Stimulated activated CD4-positive, alpha-beta T cell treated with anti-CD3 and anti-CD28 coated beads, Interleukin-15, amount 100 ng/mL, for 1 hour (primary cell): ENCODE results near the gene PTGR3.

Experiments used
- DNase-seq, 2 donors: peaks; one replicate each; pipeline ENCODE4 v3.0.0-alpha.2; 2020; ENCODE audit warnings: low read depth in 1 of 2, low spot score in 1 of 2

Gene PTGR3

GRCh38 chr18:75170916-75171315 lies 38.0 kb downstream of the PTGR3 start:
- no peak for DNase-seq

- no peak for DNase-seq
These were observed 38.7 kb downstream of the PTGR3 start for GRCh38 chr18:75170022-75170789.

- no peak for DNase-seq
These were observed 39.5 kb downstream of the PTGR3 start for GRCh38 chr18:75169411-75169810.

- no peak for DNase-seq
These were observed 40.3 kb downstream of the PTGR3 start for GRCh38 chr18:75168619-75169018.

GRCh38 chr18:75167759-75168618 lies 41.0 kb downstream of the PTGR3 start:
- no peak for DNase-seq

- DNase-seq: no peak
These were observed 41.8 kb downstream of the PTGR3 start for GRCh38 chr18:75167137-75167536.

GRCh38 chr18:75165926-75166325 lies 43.0 kb downstream of the PTGR3 start:
- DNase-seq: no peak

GRCh38 chr18:75164479-75164878 lies 44.5 kb downstream of the PTGR3 start:
- no peak for DNase-seq

- no peak for DNase-seq
These were observed 45.2 kb downstream of the PTGR3 start for GRCh38 chr18:75163736-75164135.

GRCh38 chr18:75162978-75163377 lies 46.0 kb downstream of the PTGR3 start:
- no peak for DNase-seq

- DNase-seq: no peak
These were observed 46.5 kb downstream of the PTGR3 start for GRCh38 chr18:75162467-75162866.

- DNase-seq: no peak
These were observed 47.5 kb downstream of the PTGR3 start for GRCh38 chr18:75161256-75162028.

GRCh38 chr18:75160364-75160763 lies 48.6 kb downstream of the PTGR3 start:
- DNase-seq: no peak

GRCh38 chr18:75159646-75160356 lies 49.1 kb downstream of the PTGR3 start:
- no peak for DNase-seq

- DNase-seq: no peak
These were observed 49.8 kb downstream of the PTGR3 start for GRCh38 chr18:75159238-75159518.
